Neural cell (in vitro differentiated cells): ENCODE measurements around the gene CARD6. TPM values are rescaled to one million over a fixed set of nuclear protein-coding genes. Genes with fewer than 3 reads are reported as not detected.

Experiments
- H2AFZ ChIP-seq: fragments of 200-600, 300-800 bp; sonication (generic), shearing (Covaris generic); 2 replicates; pipeline ENCODE4 v1.6.0; 2014; ENCODE audit warnings: low read depth, mild to moderate bottlenecking, antibody characterized with exemption, low read length, moderate library complexity
- H3F3A ChIP-seq: fragments of 200-600 bp; shearing (Covaris generic); 2 replicates; pipeline ENCODE4 v1.6.1; 2016; ENCODE audit warnings: mild to moderate bottlenecking, moderate library complexity, mixed read lengths, antibody characterized with exemption, low read length; ENCODE audit not compliant: insufficient read depth, poor library complexity, severe bottlenecking
- H3K27ac ChIP-seq: fragments of 200-600, 300-800 bp; sonication (generic), shearing (Covaris generic); 2 replicates; pipeline ENCODE4 v1.5.1; 2014; ENCODE audit warnings: mild to moderate bottlenecking, low read length, moderate library complexity
- H3K27me3 ChIP-seq: fragments of 300-800, 200-600 bp; sonication (generic), shearing (Covaris generic); 2 replicates; pipeline ENCODE4 v1.6.0; 2014; ENCODE audit warnings: mild to moderate bottlenecking, low read depth, low read length, moderate library complexity; ENCODE audit not compliant: insufficient read depth
- H3K36me3 ChIP-seq: fragments of 300-800, 200-600 bp; sonication (generic), shearing (Covaris generic); 2 replicates; pipeline ENCODE4 v1.5.1; 2014; ENCODE audit warnings: mild to moderate bottlenecking, antibody characterized with exemption, low read length, moderate library complexity; ENCODE audit not compliant: insufficient read depth
- H3K4me2 ChIP-seq: fragments of 300-800, 200-600 bp; sonication (generic), shearing (Covaris generic); 2 replicates; pipeline ENCODE4 v1.6.0; 2014; ENCODE audit warnings: mild to moderate bottlenecking, low read length
- H3K4me3 ChIP-seq: fragments of 300-800, 200-600 bp; sonication (generic), shearing (Covaris generic); 2 replicates; pipeline ENCODE4 v1.5.1; 2014; ENCODE audit warnings: mild to moderate bottlenecking, low read length, moderate library complexity
- H3K79me2 ChIP-seq: fragments of 200-600 bp; shearing (Covaris generic); replicated peaks from 2 replicates; pipeline ENCODE4 v1.6.0; 2014; ENCODE audit warnings: mild to moderate bottlenecking, low read length, moderate library complexity; ENCODE audit not compliant: insufficient read depth
- H3K9ac ChIP-seq: fragments of 300-800, 200-600 bp; sonication (generic), shearing (Covaris generic); 2 replicates; pipeline ENCODE4 v1.6.1; 2016; ENCODE audit warnings: mild to moderate bottlenecking, low read length, mixed read lengths
- H3K9me2 ChIP-seq: fragments of 200-600 bp; shearing (Covaris generic); 2 replicates; pipeline ENCODE4 v1.6.1; 2016; ENCODE audit warnings: mild to moderate bottlenecking, low read length, mixed read lengths; ENCODE audit not compliant: insufficient read depth
- H3K9me3 ChIP-seq: fragments of 200-600, 300-800 bp; sonication (generic), shearing (Covaris generic); 2 replicates; pipeline ENCODE4 v1.6.1; 2016; ENCODE audit warnings: mild to moderate bottlenecking, mixed run types, low read length, moderate library complexity, mixed read lengths
- H4K20me1 ChIP-seq: fragments of 200-600 bp; shearing (Covaris generic); 2 replicates; pipeline ENCODE4 v1.6.1; 2016; ENCODE audit warnings: mild to moderate bottlenecking, mixed run types; ENCODE audit not compliant: insufficient read depth
- CTCF ChIP-seq: fragments of 450-650 bp; IDR thresholded peaks from 2 replicates; pipeline ENCODE4 v1.5.1; 2014; ENCODE audit warnings: antibody characterized with exemption, mild to moderate bottlenecking, moderate library complexity; ENCODE audit not compliant: poor library complexity, severe bottlenecking
- EP300 ChIP-seq: fragments of 450-650 bp; conservative IDR thresholded peaks from 2 replicates; pipeline ENCODE4 v1.6.1; 2014; ENCODE audit warnings: antibody characterized with exemption, mild to moderate bottlenecking, moderate library complexity; ENCODE audit not compliant: poor library complexity, severe bottlenecking
- EZH2 ChIP-seq: fragments of 200-600, 300-800 bp; shearing (Covaris generic), sonication (generic); IDR thresholded peaks from 2 replicates; pipeline ENCODE4 v1.6.1; 2014; ENCODE audit warnings: antibody characterized with exemption, low read length, borderline replicate concordance, mild to moderate bottlenecking; ENCODE audit not compliant: insufficient read depth, poor library complexity, severe bottlenecking
- MXI1 ChIP-seq: fragments of 450-650 bp; conservative IDR thresholded peaks from 2 replicates; pipeline ENCODE4 v1.6.1; 2014; ENCODE audit warnings: antibody characterized with exemption, mild to moderate bottlenecking; ENCODE audit not compliant: poor library complexity, severe bottlenecking
- POLR2AphosphoS5 ChIP-seq: IDR thresholded peaks from 2 replicates; pipeline ENCODE4 v1.6.1; 2012
- RAD21 ChIP-seq: fragments of 450-650 bp; conservative IDR thresholded peaks from 2 replicates; pipeline ENCODE4 v1.6.1; 2014; ENCODE audit warnings: antibody characterized with exemption, mild to moderate bottlenecking, moderate library complexity
- REST ChIP-seq: IDR thresholded peaks from 2 replicates; pipeline ENCODE4 v1.6.1; 2012; ENCODE audit warnings: borderline replicate concordance
- SMC3 ChIP-seq: fragments of 450-650 bp; conservative IDR thresholded peaks from 2 replicates; pipeline ENCODE4 v1.6.1; 2014; ENCODE audit warnings: antibody characterized with exemption, mild to moderate bottlenecking, moderate library complexity; ENCODE audit not compliant: poor library complexity
- TAF1 ChIP-seq: IDR thresholded peaks from 2 replicates; pipeline ENCODE4 v1.6.1; 2012; ENCODE audit warnings: low read depth
- polyA plus RNA-seq: library from polyadenylated mRNA; depleted of rRNA; stranded (reverse); fragments of >200 nt; gene quantifications from 2 replicates; pipeline ENCODE4 v1.2.3, GENCODE V29; 2014

The CARD6 gene
- polyA plus RNA-seq, 1 donor from 2014 or later = 0.06 TPM

GRCh38 chr5:40827188-40827977 lies 13.8 kb upstream of the CARD6 start:
- Histone ChIP-seq H2AFZ (no peak overlapping the region), H3K4me3 (no peak overlapping the region), H4K20me1 (no peaks in the 10 kb centered on the region), H3K9me2 (no peaks in the 10 kb centered on the region), H3K36me3 (peaks cover 9% of the 10 kb centered on the region), H3K4me2 (no peak overlapping the region), H3K9ac (no peak overlapping the region), H3K27me3 (no peaks in the 10 kb centered on the region), H3K9me3 (no peaks in the 10 kb centered on the region), H3F3A (no peaks in the 10 kb centered on the region), H3K79me2 (no peaks in the 10 kb centered on the region), H3K27ac (no peak overlapping the region)
- TF ChIP-seq EZH2 (no peak), POLR2AphosphoS5 (no peak), MXI1 (no peak), SMC3 (no peak), CTCF (no peak), TAF1 (no peak), EP300 (no peak), REST (no peak), RAD21 (no peak)

- Histone ChIP-seq H3K9me2 (no peaks in the 10 kb centered on the region), H3K9me3 (no peaks in the 10 kb centered on the region), H2AFZ (no peak overlapping the region), H3K27ac (no peak overlapping the region), H3K36me3 (peaks cover 9% of the 10 kb centered on the region), H3K79me2 (peaks cover 7% of the 10 kb centered on the region), H3F3A (no peaks in the 10 kb centered on the region), H3K27me3 (no peaks in the 10 kb centered on the region), H3K9ac (no peak overlapping the region), H4K20me1 (no peaks in the 10 kb centered on the region), H3K4me3 (no peak overlapping the region), H3K4me2 (no peak overlapping the region)
- TF ChIP-seq TAF1 = no peak
- no peak for TF ChIP-seq CTCF
- TF ChIP-seq RAD21 = no peak
- no peak for TF ChIP-seq MXI1
Observed at GRCh38 chr5:40828021-40828631, 13.0 kb upstream of the CARD6 start.
